Stomach (tissue), 4 donors: ENCODE results near the gene TARBP1.

Source experiments
- CTCF ChIP-seq, 7 experiments: fragments of 450-650 bp in 4 of 7; fragments of 200-600 bp in 3 of 7; sonication (generic) in 3 of 7; IDR thresholded peaks; one replicate each; pipeline ENCODE4 v1.5.1; 2016 to 2019; ENCODE audit warnings: antibody characterized with exemption in 7 of 7, control low read depth in 2 of 7, mild to moderate bottlenecking in 1 of 7
- POLR2A ChIP-seq, 4 donors: fragments of 450-650 bp; IDR thresholded peaks; one replicate each; pipeline ENCODE4 v1.6.1; 2016; ENCODE audit warnings: antibody characterized with exemption in 4 of 4, control low read depth in 2 of 4, mild to moderate bottlenecking in 1 of 4, moderate library complexity in 1 of 4
- POLR2AphosphoS5 ChIP-seq, 3 donors: sonication (generic); formaldehyde crosslinking; IDR thresholded peaks; one replicate each; pipeline ENCODE4 v1.6.1; 2016; ENCODE audit warnings: antibody characterized with exemption in 3 of 3

DNA sequence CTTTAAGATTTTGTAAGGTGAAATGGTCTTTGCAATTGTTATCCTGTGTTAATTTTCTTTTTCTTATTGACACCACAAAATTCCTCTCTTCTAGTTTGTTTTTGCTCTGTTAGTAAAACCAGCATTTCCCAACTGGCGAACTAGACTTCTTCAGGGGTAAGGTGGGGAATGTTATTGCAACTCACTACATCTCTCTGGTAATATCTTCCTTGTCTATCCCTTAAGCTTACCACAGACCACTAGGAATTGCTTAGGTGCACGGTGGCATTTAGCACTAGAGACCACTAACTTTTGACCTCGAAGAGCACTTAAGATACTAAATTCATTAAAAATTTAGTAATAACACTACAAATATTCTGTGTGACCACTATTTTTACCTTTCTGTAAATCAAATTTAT is 109.9 kb downstream of the TARBP1 start:
- TF ChIP-seq CTCF (IDR thresholded peaks at IDR 0.05), result no peak
- TF ChIP-seq POLR2A (IDR thresholded peaks at IDR 0.05), result no peak
- no peak for TF ChIP-seq POLR2AphosphoS5 (IDR thresholded peaks at IDR 0.05)
